ENCODE measurements around the gene CHD2. TPM values are rescaled to one million over a fixed set of nuclear protein-coding genes. Genes with fewer than 3 reads are reported as not detected.

CHD2 gene
- total and polyA plus RNA-seq, 2 donors, result 62.0 to 78.7 TPM

DNA sequence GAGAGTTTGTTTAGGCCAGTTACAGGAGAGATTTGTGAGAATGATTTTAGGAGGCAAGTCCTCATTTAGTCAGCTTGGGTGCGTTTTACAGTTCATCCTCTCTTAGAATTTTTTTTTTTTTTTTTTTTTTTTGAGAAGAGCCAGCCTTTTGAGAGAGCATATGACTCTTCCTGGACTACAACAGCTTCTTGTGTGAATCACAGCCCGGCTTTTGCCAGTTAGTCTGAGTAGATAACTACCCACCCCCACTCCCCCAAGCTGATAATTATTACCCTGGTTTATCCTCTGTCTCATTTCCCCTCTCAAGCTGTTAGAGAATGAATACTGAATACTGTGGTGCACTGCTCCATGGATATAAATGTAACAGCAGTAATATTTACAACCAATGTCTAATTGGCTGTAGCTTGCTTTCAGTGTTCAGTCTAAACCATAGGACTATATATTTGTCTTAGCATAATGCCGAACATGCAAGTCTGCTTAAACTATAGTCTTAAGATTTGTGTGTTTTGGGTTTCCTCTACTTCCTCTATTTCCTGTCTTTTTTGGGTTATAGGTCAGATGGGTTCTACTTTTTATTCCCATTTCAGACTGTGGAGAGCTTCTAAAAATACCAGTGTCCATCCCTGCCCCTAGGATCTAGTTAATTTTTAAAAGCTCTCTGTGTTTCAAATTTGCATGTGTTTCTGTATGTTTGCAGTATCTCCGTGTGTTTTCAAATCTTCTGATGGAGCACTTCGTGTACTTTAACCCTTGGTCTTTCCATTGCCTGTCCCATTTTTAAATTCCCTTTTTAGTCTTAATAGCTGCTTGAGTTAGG, 8.0 kb downstream of the CHD2 start:
- Histone ChIP-seq H3K36me3 (ENCODE audit: control insufficient read depth in 2 of 2, insufficient read depth in 2 of 2, low read length in 1 of 2) (peaks cover 11 to 41% of the 10 kb centered on the region in 2 donors), H3K4me1 (ENCODE audit: control insufficient read depth in 2 of 2, insufficient read depth in 2 of 2, low read length in 2 of 2) (peaks cover 46 to 50% of the 10 kb centered on the region in 2 donors), H3K27me3 (ENCODE audit: control insufficient read depth in 2 of 2, insufficient read depth in 1 of 2, low read length in 1 of 2) (no peaks in the 10 kb centered on the region), H3K4me3 (ENCODE audit: low read length in 2 of 2) (peak overlapping the region in 1 of 2 donors; percentile 20), H3K9me3 (ENCODE audit: control insufficient read depth in 2 of 2, insufficient read depth in 1 of 2, low read length in 1 of 2) (no peaks in the 10 kb centered on the region), H3K27ac (ENCODE audit: low read depth in 1 of 2, low read length in 1 of 2) (peak overlapping the region; percentile 74 to 97)
- 27% methylated on average over 5 of the region's 5 CpGs for WGBS
- DNase-seq (ENCODE audit: low read depth in 6 of 9, low spot score in 9 of 9), result no peak

DNA sequence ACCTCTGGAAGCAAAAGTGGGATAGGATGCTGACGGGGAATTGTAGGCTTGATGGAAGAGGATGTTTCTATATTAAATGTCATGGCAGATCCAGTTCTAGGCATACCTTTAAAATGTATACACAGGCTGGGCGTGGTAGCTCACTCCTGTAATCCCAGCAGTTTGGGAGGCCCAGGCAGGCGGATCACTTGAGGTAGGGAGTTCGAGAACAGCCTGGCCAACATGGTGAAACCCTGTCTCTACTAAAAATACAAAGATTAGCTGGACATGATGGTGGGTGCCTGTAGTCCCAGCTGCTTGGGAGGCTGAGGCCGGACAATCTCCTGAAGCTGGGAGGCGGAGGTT, 8.6 kb downstream of the CHD2 start:
- Histone ChIP-seq H3K4me3 (ENCODE audit: low read length in 2 of 2) (no peak overlapping the region), H3K9me3 (ENCODE audit: control insufficient read depth in 2 of 2, insufficient read depth in 1 of 2, low read length in 1 of 2) (no peaks in the 10 kb centered on the region), H3K27me3 (ENCODE audit: control insufficient read depth in 2 of 2, insufficient read depth in 1 of 2, low read length in 1 of 2) (no peaks in the 10 kb centered on the region), H3K4me1 (ENCODE audit: control insufficient read depth in 2 of 2, insufficient read depth in 2 of 2, low read length in 2 of 2) (peaks cover 51 to 55% of the 10 kb centered on the region in 2 donors), H3K27ac (ENCODE audit: low read depth in 1 of 2, low read length in 1 of 2) (peak overlapping the region; percentile 72 to 97), H3K36me3 (ENCODE audit: control insufficient read depth in 2 of 2, insufficient read depth in 2 of 2, low read length in 1 of 2) (peaks cover 11 to 47% of the 10 kb centered on the region in 2 donors)
- WGBS, result 96% methylated on average over 6 of the region's 6 CpGs
- no peak for DNase-seq (ENCODE audit: low read depth in 6 of 9, low spot score in 9 of 9)

DNA sequence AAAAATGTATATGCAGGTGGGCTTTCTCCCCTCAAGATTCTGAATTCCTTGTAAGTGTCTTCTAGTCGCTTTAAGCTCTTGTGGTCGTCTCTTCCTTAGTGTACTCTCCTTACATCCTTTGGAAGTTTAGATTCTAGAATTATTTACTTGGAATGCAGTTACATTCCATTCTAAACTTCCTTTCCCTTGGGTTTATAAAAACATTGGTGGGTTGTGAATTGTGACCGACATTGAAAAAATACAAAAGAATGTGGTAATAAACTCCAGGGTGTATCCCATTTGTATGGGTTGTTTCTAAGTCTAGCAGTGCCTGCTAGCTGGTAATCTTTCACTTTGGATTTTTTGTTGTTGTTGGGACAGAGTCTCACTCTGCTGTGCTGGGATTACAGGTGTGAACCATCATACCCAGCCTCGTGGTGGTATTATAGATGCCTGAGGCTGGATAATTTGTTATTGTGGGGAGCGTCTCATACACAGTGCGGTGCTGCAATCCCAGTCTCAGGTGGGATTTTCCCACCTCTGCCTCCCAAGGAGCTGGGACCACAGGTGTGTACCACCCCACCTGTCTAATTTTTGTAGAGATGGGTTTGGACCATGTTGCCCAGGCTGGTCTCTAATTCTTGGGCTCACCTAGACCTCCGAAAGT, 9.1 kb downstream of the CHD2 start:
- Histone ChIP-seq H3K27ac (ENCODE audit: low read depth in 1 of 2, low read length in 1 of 2) (peak overlapping the region; percentile 27 to 43), H3K9me3 (ENCODE audit: control insufficient read depth in 2 of 2, insufficient read depth in 1 of 2, low read length in 1 of 2) (no peaks in the 10 kb centered on the region), H3K4me1 (ENCODE audit: control insufficient read depth in 2 of 2, insufficient read depth in 2 of 2, low read length in 2 of 2) (peaks cover 57% of the 10 kb centered on the region in 2 donors), H3K4me3 (ENCODE audit: low read length in 2 of 2) (no peak overlapping the region), H3K27me3 (ENCODE audit: control insufficient read depth in 2 of 2, insufficient read depth in 1 of 2, low read length in 1 of 2) (no peaks in the 10 kb centered on the region), H3K36me3 (ENCODE audit: control insufficient read depth in 2 of 2, insufficient read depth in 2 of 2, low read length in 1 of 2) (peaks cover 11 to 48% of the 10 kb centered on the region in 2 donors)
- WGBS, result 79% methylated on average over 7 of the region's 7 CpGs
- DNase-seq (ENCODE audit: low read depth in 6 of 9, low spot score in 9 of 9), result no peak

- Histone ChIP-seq H3K4me1 (ENCODE audit: control insufficient read depth in 2 of 2, insufficient read depth in 2 of 2, low read length in 2 of 2) (peaks cover 57 to 58% of the 10 kb centered on the region in 2 donors), H3K27ac (ENCODE audit: low read depth in 1 of 2, low read length in 1 of 2) (peak overlapping the region in 1 of 2 donors; percentile 15), H3K4me3 (ENCODE audit: low read length in 2 of 2) (no peak overlapping the region), H3K9me3 (ENCODE audit: control insufficient read depth in 2 of 2, insufficient read depth in 1 of 2, low read length in 1 of 2) (no peaks in the 10 kb centered on the region), H3K36me3 (ENCODE audit: control insufficient read depth in 2 of 2, insufficient read depth in 2 of 2, low read length in 1 of 2) (peaks cover 11 to 45% of the 10 kb centered on the region in 2 donors), H3K27me3 (ENCODE audit: control insufficient read depth in 2 of 2, insufficient read depth in 1 of 2, low read length in 1 of 2) (no peaks in the 10 kb centered on the region)
- DNase-seq (ENCODE audit: low read depth in 6 of 9, low spot score in 9 of 9), result no peak
- WGBS, result 90% methylated on average over 13 of the region's 13 CpGs
Observed at GRCh38 chr15:92910451-92910850, 10.3 kb downstream of the CHD2 start.

DNA sequence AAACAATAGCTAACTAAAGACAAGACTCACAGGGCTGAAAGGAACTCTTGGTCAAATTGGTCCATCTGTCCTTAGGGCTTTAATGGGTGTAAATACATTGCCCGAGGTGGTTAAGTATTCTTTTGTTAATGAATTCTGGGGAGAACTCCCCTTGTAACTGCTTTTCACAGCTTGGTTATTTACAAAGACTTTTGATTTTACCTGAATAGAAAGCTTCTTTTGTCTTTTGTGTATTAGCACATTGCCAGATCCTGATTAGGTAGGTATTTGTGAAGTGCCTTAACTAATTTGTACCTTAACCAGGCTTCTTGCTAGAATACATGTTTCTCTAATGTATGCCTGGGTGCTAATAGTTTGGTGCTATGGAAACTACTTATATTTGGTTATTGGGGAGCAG, 14.0 kb downstream of the CHD2 start:
- Histone ChIP-seq H3K27me3 (ENCODE audit: control insufficient read depth in 2 of 2, insufficient read depth in 1 of 2, low read length in 1 of 2) (no peaks in the 10 kb centered on the region), H3K27ac (ENCODE audit: low read depth in 1 of 2, low read length in 1 of 2) (peak overlapping the region; percentile 80 to 91), H3K4me3 (ENCODE audit: low read length in 2 of 2) (peak overlapping the region in 1 of 2 donors; percentile 51), H3K9me3 (ENCODE audit: control insufficient read depth in 2 of 2, insufficient read depth in 1 of 2, low read length in 1 of 2) (no peaks in the 10 kb centered on the region), H3K4me1 (ENCODE audit: control insufficient read depth in 2 of 2, insufficient read depth in 2 of 2, low read length in 2 of 2) (peaks cover 50 to 54% of the 10 kb centered on the region in 2 donors), H3K36me3 (ENCODE audit: control insufficient read depth in 2 of 2, insufficient read depth in 2 of 2, low read length in 1 of 2) (peaks cover 13 to 45% of the 10 kb centered on the region in 2 donors)
- DNase-seq (ENCODE audit: low read depth in 6 of 9, low spot score in 9 of 9), result no peak
- WGBS, result 85% methylated on average over 1 of the region's 1 CpG

DNA sequence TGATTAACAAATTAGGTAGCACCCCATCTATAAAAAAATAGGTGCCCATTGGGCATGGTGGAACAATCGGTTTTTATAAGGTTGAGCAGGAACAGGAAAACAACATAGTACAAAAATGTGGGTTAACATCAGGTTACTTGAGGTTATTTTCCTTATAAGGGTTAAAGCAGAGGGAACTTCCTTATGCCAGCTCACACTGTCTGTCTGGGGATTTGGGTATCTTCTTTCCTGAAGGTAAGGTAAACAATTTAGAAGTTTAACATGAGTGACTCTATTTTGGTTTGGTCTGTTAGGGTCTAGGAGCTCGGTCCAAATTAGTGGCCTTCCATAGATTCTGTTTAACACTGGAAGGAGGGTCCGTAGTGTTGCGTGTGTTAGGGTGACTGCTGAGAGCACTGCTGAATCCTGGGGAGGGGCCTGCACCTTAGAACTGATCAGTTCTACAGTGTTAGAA, 14.7 kb downstream of the CHD2 start:
- Histone ChIP-seq H3K9me3 (ENCODE audit: control insufficient read depth in 2 of 2, insufficient read depth in 1 of 2, low read length in 1 of 2) (no peaks in the 10 kb centered on the region), H3K36me3 (ENCODE audit: control insufficient read depth in 2 of 2, insufficient read depth in 2 of 2, low read length in 1 of 2) (peaks cover 13 to 38% of the 10 kb centered on the region in 2 donors), H3K4me1 (ENCODE audit: control insufficient read depth in 2 of 2, insufficient read depth in 2 of 2, low read length in 2 of 2) (peaks cover 48 to 50% of the 10 kb centered on the region in 2 donors), H3K27ac (ENCODE audit: low read depth in 1 of 2, low read length in 1 of 2) (peak overlapping the region; percentile 91 to 94), H3K27me3 (ENCODE audit: control insufficient read depth in 2 of 2, insufficient read depth in 1 of 2, low read length in 1 of 2) (no peaks in the 10 kb centered on the region), H3K4me3 (ENCODE audit: low read length in 2 of 2) (peak overlapping the region in 1 of 2 donors; percentile 51)
- DNase-seq (ENCODE audit: low read depth in 6 of 9, low spot score in 9 of 9), result peak in 2 of 9 donors; percentile 44 to 74
- 61% methylated on average over 4 of the region's 4 CpGs for WGBS

DNA sequence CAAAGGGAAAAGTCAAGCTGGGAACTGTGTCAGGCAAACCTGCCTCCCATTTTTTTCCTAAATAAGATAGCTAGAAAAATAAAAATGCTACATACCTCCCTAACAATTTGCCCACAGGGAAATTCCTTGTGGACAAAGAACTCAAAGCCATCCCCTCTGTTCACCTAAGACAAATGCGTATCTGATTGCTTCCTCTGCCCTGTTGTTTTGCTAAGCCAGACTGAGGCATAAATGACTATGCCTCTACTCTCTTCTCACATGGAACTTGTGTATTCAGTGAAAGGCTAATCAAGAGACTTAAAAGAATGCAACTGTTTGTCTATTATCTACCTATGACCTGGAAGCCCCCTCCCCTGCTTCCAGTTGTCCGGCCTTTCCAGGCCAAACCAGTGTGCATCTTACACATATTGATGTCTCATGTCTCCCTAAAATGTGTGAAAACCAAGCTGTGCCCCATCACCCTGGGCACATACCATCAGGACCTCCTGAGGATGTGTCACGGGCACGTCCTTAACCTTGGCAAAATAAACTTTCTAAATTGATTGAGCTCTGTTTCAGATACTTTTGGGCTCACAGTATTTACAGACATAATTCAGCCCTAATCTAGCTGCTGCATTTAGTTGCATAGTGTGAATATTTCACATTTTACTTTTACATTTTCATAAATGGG, 15.8 kb downstream of the CHD2 start:
- H3K27me3 ChIP-seq (ENCODE audit: control insufficient read depth in 2 of 2, insufficient read depth in 1 of 2, low read length in 1 of 2), result no peaks in the 10 kb centered on the region
- peak overlapping the region; percentile 19 to 91 for H3K27ac ChIP-seq (ENCODE audit: low read depth in 1 of 2, low read length in 1 of 2)
- 91% methylated on average over 4 of the region's 4 CpGs for WGBS
- no peak overlapping the region for H3K4me3 ChIP-seq (ENCODE audit: low read length in 2 of 2)
- DNase-seq (ENCODE audit: low read depth in 6 of 9, low spot score in 9 of 9), result no peak
- no peaks in the 10 kb centered on the region for H3K9me3 ChIP-seq (ENCODE audit: control insufficient read depth in 2 of 2, insufficient read depth in 1 of 2, low read length in 1 of 2)
- peaks cover 6 to 33% of the 10 kb centered on the region in 2 donors for H3K36me3 ChIP-seq (ENCODE audit: control insufficient read depth in 2 of 2, insufficient read depth in 2 of 2, low read length in 1 of 2)
- peaks cover 41 to 42% of the 10 kb centered on the region in 2 donors for H3K4me1 ChIP-seq (ENCODE audit: control insufficient read depth in 2 of 2, insufficient read depth in 2 of 2, low read length in 2 of 2)

- Histone ChIP-seq H3K36me3 (ENCODE audit: control insufficient read depth in 2 of 2, insufficient read depth in 2 of 2, low read length in 1 of 2) (peaks cover 10 to 36% of the 10 kb centered on the region in 2 donors), H3K27ac (ENCODE audit: low read depth in 1 of 2, low read length in 1 of 2) (peak overlapping the region; percentile 78 to 86), H3K4me1 (ENCODE audit: control insufficient read depth in 2 of 2, insufficient read depth in 2 of 2, low read length in 2 of 2) (peaks cover 43 to 48% of the 10 kb centered on the region in 2 donors), H3K9me3 (ENCODE audit: control insufficient read depth in 2 of 2, insufficient read depth in 1 of 2, low read length in 1 of 2) (no peaks in the 10 kb centered on the region), H3K27me3 (ENCODE audit: control insufficient read depth in 2 of 2, insufficient read depth in 1 of 2, low read length in 1 of 2) (no peaks in the 10 kb centered on the region), H3K4me3 (ENCODE audit: low read length in 2 of 2) (no peak overlapping the region)
- 35% methylated on average over 11 of the region's 11 CpGs for WGBS
- DNase-seq (ENCODE audit: low read depth in 6 of 9, low spot score in 9 of 9), result peak; percentile 77 to 98 (median 93)
Observed at GRCh38 chr15:92917598-92918407, 17.7 kb downstream of the CHD2 start.
